ENCODE data around the gene GNAI3. TPM values are rescaled to one million over a fixed set of nuclear protein-coding genes. Genes with fewer than 3 reads are reported as not detected.

GNAI3 gene
- total RNA-seq, 4 donors from 2014 or later = 2.3 to 20.0 (median 5.8) TPM

- Histone ChIP-seq H3K36me3 (no peaks in the 10 kb centered on the region), H3K4me3 (peak overlapping the region; percentile 21 to 23), H3K4me1 (no peaks in the 10 kb centered on the region), H3K9me3 (no peaks in the 10 kb centered on the region), H3K27ac (peak overlapping the region; percentile 58 to 81), H3K27me3 (no peaks in the 10 kb centered on the region)
- DNase-seq = no peak
- TF ChIP-seq CTCF (IDR thresholded peaks at IDR 0.05) (peak; percentile 53 to 69 (median 54)), POLR2A (IDR thresholded peaks at IDR 0.05) (no peak)
- intact Hi-C loops (cut with DNase I; ENCODE audit: low total_unique reads) = no loop called here
Measured at GRCh38 chr1:109649491-109649914, 101.1 kb downstream of the GNAI3 start.

GRCh38 chr1:109650609-109651008, 102.2 kb downstream of the GNAI3 start:
- Histone ChIP-seq H3K27me3 (no peaks in the 10 kb centered on the region), H3K4me1 (no peaks in the 10 kb centered on the region), H3K4me3 (no peak overlapping the region), H3K36me3 (no peaks in the 10 kb centered on the region), H3K9me3 (no peaks in the 10 kb centered on the region), H3K27ac (no peak overlapping the region)
- TF ChIP-seq CTCF (IDR thresholded peaks at IDR 0.05) (no peak), POLR2A (IDR thresholded peaks at IDR 0.05) (no peak)
- DNase-seq = no peak
- intact Hi-C loops (cut with DNase I; ENCODE audit: low total_unique reads) = loop anchor here (10.0 kb wide), 1 partner anchor 334 kb away; the partner anchor contains the start of gene AHCYL1

GRCh38 chr1:109652402-109652801, 104.0 kb downstream of the GNAI3 start:
- no peak overlapping the region for H3K4me3 ChIP-seq
- H3K27me3 ChIP-seq = no peaks in the 10 kb centered on the region
- no peaks in the 10 kb centered on the region for H3K4me1 ChIP-seq
- no peak for DNase-seq
- no peaks in the 10 kb centered on the region for H3K36me3 ChIP-seq
- H3K27ac ChIP-seq = no peak overlapping the region
- H3K9me3 ChIP-seq = no peaks in the 10 kb centered on the region
- intact Hi-C loops (cut with DNase I; ENCODE audit: low total_unique reads) = loop anchor here (10.0 kb wide), 1 partner anchor 332 kb away; the partner anchor contains the start of gene AHCYL1
- TF ChIP-seq POLR2A (IDR thresholded peaks at IDR 0.05) = no peak
- TF ChIP-seq CTCF (IDR thresholded peaks at IDR 0.05) = no peak

- Histone ChIP-seq H3K4me3 (no peak overlapping the region), H3K36me3 (no peaks in the 10 kb centered on the region), H3K27me3 (no peaks in the 10 kb centered on the region), H3K27ac (no peak overlapping the region), H3K9me3 (no peaks in the 10 kb centered on the region), H3K4me1 (no peaks in the 10 kb centered on the region)
- TF ChIP-seq CTCF (IDR thresholded peaks at IDR 0.05) (no peak), POLR2A (IDR thresholded peaks at IDR 0.05) (no peak)
- intact Hi-C loops (cut with DNase I; ENCODE audit: low total_unique reads) = loop anchor here (10.0 kb wide), 1 partner anchor 331 kb away; the partner anchor contains the start of gene AHCYL1
- no peak for DNase-seq
Measured at GRCh38 chr1:109653306-109653705, 104.9 kb downstream of the GNAI3 start.

GRCh38 chr1:109654519-109654918, 106.1 kb downstream of the GNAI3 start:
- no peak for DNase-seq
- H3K36me3 ChIP-seq = no peaks in the 10 kb centered on the region
- no peaks in the 10 kb centered on the region for H3K9me3 ChIP-seq
- no peaks in the 10 kb centered on the region for H3K4me1 ChIP-seq
- no peaks in the 10 kb centered on the region for H3K27me3 ChIP-seq
- intact Hi-C loops (cut with DNase I; ENCODE audit: low total_unique reads) = loop anchor here (10.0 kb wide), 1 partner anchor 330 kb away; the partner anchor contains the start of gene AHCYL1
- no peak overlapping the region for H3K4me3 ChIP-seq
- no peak for TF ChIP-seq POLR2A (IDR thresholded peaks at IDR 0.05)
- TF ChIP-seq CTCF (IDR thresholded peaks at IDR 0.05) = no peak
- peak overlapping the region in 1 of 2 donors; percentile 88 for H3K27ac ChIP-seq
